ENCODE measurements around the gene UBE4A.
"Not testable (repeated sequence)": the region's sequence is repeated elsewhere in the genome, so short reads cannot be mapped to it uniquely, and the experiment has no call there.

Gene UBE4A

DNA sequence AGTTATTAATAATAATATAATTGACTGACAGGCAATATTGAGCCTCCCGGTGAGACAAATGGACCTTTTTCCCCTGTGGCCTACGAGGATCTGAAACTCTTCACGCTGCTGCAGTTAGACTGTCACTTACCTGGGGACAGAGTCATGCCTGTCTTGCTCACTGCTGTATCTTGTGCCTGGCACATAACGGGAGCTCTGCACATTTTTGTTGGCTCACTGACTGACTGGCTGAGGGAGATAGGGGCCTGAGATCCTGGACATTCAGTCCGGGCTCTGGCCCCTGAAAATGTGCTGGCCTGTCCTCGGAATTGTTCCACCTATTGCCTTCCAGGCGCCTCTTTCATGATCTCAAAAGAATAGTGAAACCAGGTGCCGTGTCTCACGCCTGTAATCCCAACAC, 16.2 kb upstream of the UBE4A start:
- DNase-seq: no peak

DNA sequence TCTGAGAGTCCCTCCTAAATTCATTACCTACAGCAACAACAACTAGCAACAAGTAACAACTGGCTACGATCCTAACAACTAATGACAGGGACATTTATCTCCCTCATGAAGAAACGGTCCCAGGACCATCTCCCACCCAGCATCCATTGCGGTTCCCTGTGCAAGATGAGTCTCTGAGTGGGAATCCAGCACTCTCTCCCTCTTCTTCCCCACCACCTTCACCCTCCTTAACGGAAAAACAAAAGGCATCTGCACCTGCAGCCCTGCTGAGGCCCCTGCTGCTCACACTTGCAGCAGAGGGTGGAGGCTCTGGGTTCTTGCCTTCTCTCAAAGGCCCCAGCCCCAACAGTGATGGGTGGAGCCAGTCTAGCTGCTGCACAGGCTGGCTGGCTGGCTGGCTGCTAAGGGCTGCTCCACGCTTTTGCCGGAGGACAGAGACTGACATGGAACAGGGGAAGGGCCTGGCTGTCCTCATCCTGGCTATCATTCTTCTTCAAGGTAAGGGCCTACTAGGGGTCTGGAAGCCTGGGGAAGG, 15.4 kb upstream of the UBE4A start, which contains the start of gene CD3G:
Gene CD3G (plus strand): TSS at position 364 of the 535 bp plus-strand sequence. CDS start 80 bp downstream, at position 444.
- DNase-seq: no peak

DNA sequence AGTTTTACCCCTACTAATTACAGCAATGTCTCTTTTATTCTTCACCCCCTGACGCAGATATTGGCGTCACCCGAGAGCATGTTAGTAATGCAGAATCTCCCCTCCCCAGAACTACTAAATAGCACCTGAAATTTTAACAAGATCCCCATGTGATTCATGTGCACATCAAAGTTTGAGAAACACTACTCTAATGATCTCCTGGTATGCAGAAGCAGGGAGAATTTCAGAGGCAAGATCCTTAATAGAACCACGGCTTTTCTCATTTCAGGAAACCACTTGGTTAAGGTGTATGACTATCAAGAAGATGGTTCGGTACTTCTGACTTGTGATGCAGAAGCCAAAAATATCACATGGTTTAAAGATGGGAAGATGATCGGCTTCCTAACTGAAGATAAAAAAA, 9.9 kb upstream of the UBE4A start:
- DNase-seq: no peak

DNA sequence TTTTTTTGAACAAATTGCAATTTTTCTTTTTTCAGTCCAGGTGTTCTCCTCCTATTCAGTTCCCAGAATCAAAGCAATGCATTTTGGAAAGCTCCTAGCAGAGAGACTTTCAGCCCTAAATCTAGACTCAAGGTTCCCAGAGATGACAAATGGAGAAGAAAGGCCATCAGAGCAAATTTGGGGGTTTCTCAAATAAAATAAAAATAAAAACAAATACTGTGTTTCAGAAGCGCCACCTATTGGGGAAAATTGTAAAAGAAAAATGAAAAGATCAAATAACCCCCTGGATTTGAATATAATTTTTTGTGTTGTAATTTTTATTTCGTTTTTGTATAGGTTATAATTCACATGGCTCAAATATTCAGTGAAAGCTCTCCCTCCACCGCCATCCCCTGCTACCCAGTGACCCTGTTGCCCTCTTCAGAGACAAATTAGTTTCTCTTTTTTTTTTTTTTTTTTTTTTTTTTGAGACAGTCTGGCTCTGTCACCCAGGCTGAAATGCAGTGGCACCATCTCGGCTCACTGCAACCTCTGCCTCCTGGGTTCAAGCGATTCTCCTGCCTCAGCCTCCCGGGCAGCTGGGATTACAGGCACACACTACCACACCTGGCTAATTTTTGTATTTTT, 6.2 kb upstream of the UBE4A start:
- no peak for DNase-seq

DNA sequence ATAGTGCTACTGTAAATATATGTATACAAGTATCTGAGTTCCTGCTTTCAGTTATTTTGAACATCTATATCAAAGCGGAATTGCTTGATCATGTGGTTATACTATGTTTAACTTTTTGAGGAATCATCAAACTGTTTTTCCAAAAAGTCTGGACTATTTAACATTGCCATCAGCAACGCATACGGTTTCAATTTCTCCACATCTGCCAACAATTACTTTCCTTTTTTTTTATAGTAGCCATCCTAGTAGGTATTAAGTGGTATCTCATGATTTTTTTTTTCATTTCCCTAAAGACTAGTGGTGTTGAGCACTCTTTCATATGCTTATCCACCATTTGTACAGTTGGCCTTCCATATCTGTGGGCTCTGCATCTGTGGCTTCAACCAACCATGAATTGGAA, 1.3 kb upstream of the UBE4A start:
- no peak for DNase-seq

- no peak for DNase-seq
Observed at GRCh38 chr11:118364956-118365615, 5.7 kb downstream of the UBE4A start.

DNA sequence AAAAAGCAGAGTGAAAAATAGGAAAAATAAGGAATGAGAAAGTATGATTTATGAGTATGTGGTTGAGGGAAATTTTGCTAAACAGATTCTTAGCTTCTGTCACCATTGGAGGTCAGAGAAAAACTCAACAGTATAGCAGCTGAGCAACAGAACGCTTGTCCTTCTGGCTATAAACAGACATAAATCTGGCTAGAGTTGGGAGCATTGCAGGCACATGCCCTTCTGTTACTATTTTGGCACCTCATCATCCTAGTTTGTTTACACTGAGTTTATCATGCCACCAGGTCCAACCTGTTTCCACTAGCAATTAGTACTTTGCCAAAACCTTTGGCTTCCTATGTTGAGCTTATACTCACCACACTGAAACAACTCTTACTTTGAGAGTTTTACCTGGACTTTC, 6.9 kb downstream of the UBE4A start:
- no peak for DNase-seq

DNA sequence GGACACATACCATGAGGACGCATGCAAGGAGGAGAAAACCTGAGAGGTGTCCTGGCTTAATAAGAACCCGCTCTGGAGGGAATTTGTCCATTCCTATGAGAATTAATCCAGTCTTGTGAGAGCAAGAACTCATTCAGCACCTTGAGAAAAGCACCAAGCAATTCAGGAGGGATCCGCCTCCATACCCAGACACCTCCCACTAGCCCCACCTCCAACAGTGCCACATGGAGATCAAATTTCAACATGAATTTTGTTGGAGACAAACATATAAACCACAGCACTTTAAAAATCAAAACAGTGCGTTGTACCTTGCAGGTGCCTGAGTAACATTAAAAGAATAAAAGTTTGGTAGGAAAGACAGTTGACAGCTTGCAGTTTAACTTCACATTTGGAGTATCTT, 11.4 kb downstream of the UBE4A start:
- no peak for DNase-seq

DNA sequence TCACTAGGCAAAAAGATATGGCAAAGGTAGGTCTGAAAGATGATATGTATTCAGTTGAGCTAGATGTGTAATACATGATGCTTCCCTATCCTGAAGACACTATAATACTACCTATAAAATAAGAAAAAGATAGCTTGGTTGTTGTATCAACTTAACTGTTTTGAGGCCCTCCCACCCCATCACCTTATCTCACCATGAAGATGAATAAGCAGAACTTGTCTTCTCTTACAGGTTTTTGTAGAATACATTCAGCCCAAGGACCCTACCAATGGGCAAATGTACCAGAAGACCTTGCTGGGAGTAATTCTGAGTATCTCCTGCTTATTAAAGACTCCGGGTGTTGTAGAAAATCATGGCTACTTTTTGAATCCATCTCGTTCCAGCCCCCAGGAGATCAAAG, 13.9 kb downstream of the UBE4A start:
- DNase-seq: no peak

- DNase-seq: no peak
Observed at GRCh38 chr11:118373871-118374270, 14.5 kb downstream of the UBE4A start.

GRCh38 chr11:118374729-118375128, 15.3 kb downstream of the UBE4A start:
- no peak for DNase-seq

- no peak for DNase-seq
Observed at GRCh38 chr11:118375978-118376377, 16.6 kb downstream of the UBE4A start.

- DNase-seq: no peak
Observed at GRCh38 chr11:118379497-118379896, 20.1 kb downstream of the UBE4A start.

GRCh38 chr11:118380571-118380970, 21.2 kb downstream of the UBE4A start:
- DNase-seq: no peak

DNA sequence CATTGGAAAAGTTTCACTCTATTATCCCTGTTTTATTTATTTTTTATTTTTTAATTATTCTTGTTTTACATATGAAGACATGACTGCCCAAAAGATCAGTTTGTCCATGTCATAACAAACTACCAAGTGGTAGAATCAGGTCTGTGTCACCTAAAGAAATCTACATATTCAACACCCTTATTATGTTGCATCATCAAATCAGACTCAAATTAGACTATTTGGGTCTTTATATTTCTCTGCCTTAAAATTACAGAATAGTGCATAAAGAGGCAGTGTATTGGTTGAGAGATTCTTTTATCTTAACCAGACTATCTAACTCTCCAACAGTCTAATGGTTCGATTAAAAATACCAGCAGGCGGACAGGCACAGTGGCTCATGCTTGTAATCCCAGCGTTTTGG, 23.6 kb downstream of the UBE4A start:
- DNase-seq: no peak

DNA sequence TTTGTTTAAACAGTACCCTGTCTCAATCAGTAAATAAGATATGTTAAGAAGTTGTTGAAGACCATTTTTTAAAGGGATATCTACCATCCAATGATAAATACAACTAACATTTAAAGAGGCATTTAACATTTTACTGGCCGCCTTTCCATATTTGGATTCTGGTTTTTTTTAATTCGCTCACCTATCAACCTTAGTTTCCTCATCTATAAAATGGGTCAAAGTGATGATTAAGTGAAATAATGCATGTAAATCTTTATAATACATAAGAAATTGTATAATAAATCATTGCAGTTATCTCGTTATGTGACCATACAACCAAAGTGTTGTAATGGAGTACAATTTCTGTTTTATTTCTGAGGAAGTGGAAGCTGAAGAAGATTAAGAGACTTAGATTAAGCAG, 24.3 kb downstream of the UBE4A start:
- DNase-seq: no peak

GRCh38 chr11:118396097-118396501, 36.7 kb downstream of the UBE4A start:
- DNase-seq: no peak

GRCh38 chr11:118397448-118397847, 38.0 kb downstream of the UBE4A start:
- DNase-seq: no peak

DNA sequence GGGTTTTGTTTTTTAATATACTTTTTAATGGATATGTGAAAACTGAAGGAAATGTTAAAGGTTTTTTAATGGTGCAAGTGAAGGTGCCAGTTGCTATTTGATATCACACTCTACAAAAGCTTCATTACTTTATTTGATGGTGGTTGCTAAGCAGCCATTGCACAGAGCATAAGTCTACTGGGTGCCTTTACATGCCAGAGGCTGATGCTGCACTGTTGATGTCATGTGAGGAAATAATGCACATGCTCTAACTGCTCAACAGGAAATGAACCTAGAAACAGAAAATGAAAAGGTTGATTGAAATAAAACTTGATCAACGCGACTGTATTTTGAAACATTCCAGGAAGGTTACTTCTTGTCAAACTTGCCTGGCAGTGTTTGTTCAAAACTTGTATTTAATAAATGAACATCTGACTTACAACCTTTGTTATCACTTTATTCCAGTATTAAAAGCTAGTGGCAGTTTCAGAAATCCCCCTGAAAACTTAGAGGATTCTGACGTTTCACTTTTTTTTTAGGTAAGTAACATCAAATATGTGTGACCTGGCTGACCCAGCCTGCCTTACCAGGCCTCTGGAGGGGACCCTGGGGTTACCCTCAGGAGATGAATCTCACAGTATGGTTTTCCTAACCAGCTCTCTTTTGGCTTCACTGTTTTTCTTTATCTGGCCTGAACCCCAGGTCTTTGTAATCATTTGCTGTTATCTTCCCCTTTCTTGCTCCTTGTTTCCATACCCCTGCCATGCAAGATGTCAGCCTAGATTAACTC, 39.6 kb downstream of the UBE4A start:
- DNase-seq: no peak

DNA sequence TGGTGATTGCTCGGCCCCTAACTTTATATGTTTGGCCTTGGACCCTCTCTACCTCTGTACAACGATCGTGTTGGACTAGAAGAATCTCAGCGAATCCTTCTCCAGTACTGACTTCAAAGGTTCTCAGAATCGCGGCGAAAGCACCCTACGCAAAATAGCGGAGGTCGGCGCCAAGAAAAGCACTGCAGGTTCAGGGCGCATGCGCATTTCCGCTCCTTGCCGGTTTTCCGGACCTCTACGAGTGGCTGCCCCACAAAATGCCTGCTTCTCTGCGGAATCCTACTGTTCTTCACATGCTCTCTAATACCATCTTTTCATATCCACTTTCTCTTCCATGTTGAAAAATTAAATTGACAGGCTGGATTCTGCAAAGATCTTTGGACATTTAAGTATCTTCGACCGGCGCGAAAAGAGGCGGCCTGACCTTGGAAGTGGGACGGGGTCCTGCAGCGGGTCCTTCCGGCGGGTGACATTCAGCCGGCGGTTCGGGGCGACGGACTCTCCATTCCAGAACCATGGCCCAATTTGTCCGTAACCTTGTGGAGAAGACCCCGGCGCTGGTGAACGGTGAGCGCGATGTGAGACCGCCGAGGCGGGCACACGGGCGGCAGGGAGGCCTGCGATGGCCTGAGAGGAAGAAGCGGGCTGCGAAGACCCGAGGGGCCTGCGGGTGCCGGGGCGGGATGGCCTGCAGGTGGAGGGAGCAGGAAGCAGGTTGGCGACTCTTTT, 41.9 kb downstream of the UBE4A start, which contains the start of gene ATP5MG:
Gene ATP5MG (plus strand): TSS at position 456 of the 729 bp plus-strand sequence. CDS start 60 bp downstream, at position 516.
- peak; percentile 86 for DNase-seq

DNA sequence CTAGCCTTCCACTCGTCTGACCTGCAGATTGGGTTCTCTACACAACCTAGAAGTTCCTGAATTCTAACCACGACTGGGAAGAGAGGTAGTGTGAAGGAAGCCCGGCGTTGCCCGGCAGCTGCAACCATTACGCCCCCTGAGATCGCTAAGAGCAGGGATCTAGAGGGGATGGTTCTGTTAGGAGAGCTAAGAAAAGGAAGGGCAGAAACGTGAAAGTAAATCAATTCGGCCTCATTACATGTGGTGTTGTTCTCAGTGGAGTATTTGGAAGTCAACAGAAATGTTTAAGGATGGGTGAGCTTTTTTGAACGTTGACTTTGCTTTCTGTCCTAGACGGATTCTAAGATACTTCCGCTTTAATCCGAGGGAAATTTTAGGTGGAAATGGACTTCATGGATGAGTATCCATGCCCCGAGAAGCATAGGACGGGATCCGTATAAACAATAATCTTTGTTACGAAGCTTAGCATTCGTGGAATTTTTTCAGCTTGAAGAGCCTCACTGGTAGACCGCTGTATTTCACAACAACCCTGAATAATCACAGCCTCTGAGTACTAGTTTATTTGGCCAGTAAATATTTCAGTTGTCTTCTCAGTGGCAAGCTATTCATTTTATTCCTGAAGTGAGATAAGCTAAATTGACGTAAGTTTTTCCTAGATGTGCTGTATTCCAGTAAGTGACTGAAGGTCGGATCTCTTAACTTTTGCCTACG, 42.6 kb downstream of the UBE4A start:
- no peak for DNase-seq

DNA sequence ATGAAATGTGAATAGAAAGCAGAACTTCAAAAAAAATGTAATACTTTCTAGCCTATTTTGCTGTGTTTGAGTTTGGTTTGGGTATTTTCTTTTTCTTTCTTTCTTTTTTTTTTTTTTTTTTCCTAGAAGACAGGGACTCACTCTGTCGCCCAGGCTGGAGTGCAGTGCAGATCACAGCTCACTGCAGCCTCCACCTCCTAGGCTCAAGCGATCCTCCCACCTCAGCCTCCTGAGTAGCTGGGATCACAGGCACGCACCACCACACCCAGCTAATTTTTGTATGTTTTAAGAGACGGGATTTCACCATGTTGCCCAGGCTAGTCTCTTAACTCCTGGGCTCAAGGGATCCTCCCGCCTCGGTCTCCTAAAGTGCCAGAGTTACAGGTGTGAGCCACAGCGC, 43.2 kb downstream of the UBE4A start:
- not testable (repeated sequence) for DNase-seq
